Ishikawa (cell line): Measurements from ENCODE around the gene OLFML2A.

Experiments used
- CEBPB ChIP-seq: IDR thresholded peaks from 2 replicates; pipeline ENCODE4 v1.6.1; 2012
- EGR1 ChIP-seq: IDR thresholded peaks from 2 replicates; pipeline ENCODE4 v1.6.1; 2012
- EP300 ChIP-seq: IDR thresholded peaks from 2 replicates; pipeline ENCODE4 v1.6.1; 2012; ENCODE audit warnings: borderline replicate concordance
- RAD21 ChIP-seq: IDR thresholded peaks from 2 replicates; pipeline ENCODE4 v1.6.1; 2012; ENCODE audit warnings: low read depth
- REST ChIP-seq: IDR thresholded peaks from 2 replicates; pipeline ENCODE4 v1.6.1; 2012; ENCODE audit warnings: low read depth, mild to moderate bottlenecking
- TAF1 ChIP-seq: IDR thresholded peaks from 2 replicates; pipeline ENCODE4 v1.6.1; 2012; ENCODE audit warnings: low read depth, mild to moderate bottlenecking
- YY1 ChIP-seq: IDR thresholded peaks from 2 replicates; pipeline ENCODE4 v1.6.1; 2012; ENCODE audit warnings: low read depth

- no peak for TF ChIP-seq EGR1
- no peak for TF ChIP-seq TAF1
- no peak for TF ChIP-seq REST
- no peak for TF ChIP-seq YY1
- TF ChIP-seq EP300 = no peak
- no peak for TF ChIP-seq RAD21
- no peak for TF ChIP-seq CEBPB
Measured at GRCh38 chr9:124752967-124753366, 24.0 kb upstream of the OLFML2A start.
